GM12878 (cell line): Measurements from ENCODE around the gene SAYSD1. TPM values are rescaled to one million over a fixed set of nuclear protein-coding genes. Genes with fewer than 3 reads are reported as not detected.

Experiments
- CBX5 ChIP-seq: sonication (generic); IDR thresholded peaks from 2 replicates; pipeline ENCODE4 v1.6.1; 2016; ENCODE audit warnings: low read depth, moderate library complexity, mild to moderate bottlenecking, inconsistent platforms
- DPF2 ChIP-seq: fragments of 450-650 bp; IDR thresholded peaks from 2 replicates; pipeline ENCODE4 v1.6.1; 2017; ENCODE audit warnings: mild to moderate bottlenecking
- HDAC2 ChIP-seq: fragments of 200-600 bp; sonication (generic); IDR thresholded peaks from 2 replicates; pipeline ENCODE4 v1.6.1; 2017
- POLR2AphosphoS2 ChIP-seq: IDR thresholded peaks from 2 replicates; pipeline ENCODE4 v1.6.1; 2011; ENCODE audit warnings: low read depth, mild to moderate bottlenecking, low read length, improper control_type of control experiment, moderate library complexity
- POU2F2 ChIP-seq: IDR thresholded peaks from 3 replicates; pipeline ENCODE4 v1.6.1; 2011; ENCODE audit warnings: low read depth, mild to moderate bottlenecking, low read length, borderline replicate concordance
- RB1 ChIP-seq: fragments of 450-650 bp; formaldehyde crosslinking; IDR thresholded peaks from 2 replicates; pipeline ENCODE4 v1.6.1; 2017; ENCODE audit warnings: mild to moderate bottlenecking, borderline replicate concordance
- WRNIP1 ChIP-seq: IDR thresholded peaks from 2 replicates; pipeline ENCODE4 v1.6.1; 2011; ENCODE audit warnings: low read depth, low read length, improper control_type of control experiment, borderline replicate concordance
- polyA plus RNA-seq, 11 experiments: library from polyadenylated mRNA; depleted of rRNA in 4 of 11; unstranded in 6 of 11; stranded (reverse) in 5 of 11; fragments of >200 nt; fragmentation: Nextera tagmentation in 4 of 11; fragmentation: Illumina TruSeq in 1 of 11; extraction: Ambion mirVana in 4 of 11; extraction: Trizol in 1 of 11; gene quantifications; 1 replicate in 1 of 11; 2 replicates in 10 of 11; pipeline versions ENCODE4 v1.2.1 to v1.2.3, GENCODE V29; 2011 to 2016; ENCODE audit warnings: inconsistent platforms in 2 of 11, missing spikeins in 2 of 11, low read depth in 1 of 11
- total RNA-seq, 4 experiments: library from RNA; depleted of rRNA in 3 of 4; stranded (reverse); fragments of >200 nt in 3 of 4; fragmentation: Illumina TruSeq in 1 of 4; extraction: Trizol in 1 of 4; gene quantifications; 2 replicates each; pipeline versions ENCODE4 v1.2.1 to v1.2.3, GENCODE V29; 2013 to 2021
- TF ChIP-seq, protein P1 (sequence below): IDR thresholded peaks from 2 replicates; pipeline ENCODE4 v1.6.1; 2012; ENCODE audit warnings: mild to moderate bottlenecking, low read depth, low read length
- TF ChIP-seq, protein P2 (sequence below): fragments of 450-650 bp; IDR thresholded peaks from 2 replicates; pipeline ENCODE4 v1.6.1; 2016; ENCODE audit warnings: mild to moderate bottlenecking
- TF ChIP-seq, protein P3 (sequence below): IDR thresholded peaks from 2 replicates; pipeline ENCODE4 v1.6.1; 2012; ENCODE audit warnings: low read depth, low read length, improper control_type of control experiment

SAYSD1 gene
- total and polyA plus RNA-seq, 10 of the 15 experiments (the other 5 are each of a cell fraction or from before 2014, with no cell fraction given) = 1.5 to 7.3 (median 6.4) TPM

DNA sequence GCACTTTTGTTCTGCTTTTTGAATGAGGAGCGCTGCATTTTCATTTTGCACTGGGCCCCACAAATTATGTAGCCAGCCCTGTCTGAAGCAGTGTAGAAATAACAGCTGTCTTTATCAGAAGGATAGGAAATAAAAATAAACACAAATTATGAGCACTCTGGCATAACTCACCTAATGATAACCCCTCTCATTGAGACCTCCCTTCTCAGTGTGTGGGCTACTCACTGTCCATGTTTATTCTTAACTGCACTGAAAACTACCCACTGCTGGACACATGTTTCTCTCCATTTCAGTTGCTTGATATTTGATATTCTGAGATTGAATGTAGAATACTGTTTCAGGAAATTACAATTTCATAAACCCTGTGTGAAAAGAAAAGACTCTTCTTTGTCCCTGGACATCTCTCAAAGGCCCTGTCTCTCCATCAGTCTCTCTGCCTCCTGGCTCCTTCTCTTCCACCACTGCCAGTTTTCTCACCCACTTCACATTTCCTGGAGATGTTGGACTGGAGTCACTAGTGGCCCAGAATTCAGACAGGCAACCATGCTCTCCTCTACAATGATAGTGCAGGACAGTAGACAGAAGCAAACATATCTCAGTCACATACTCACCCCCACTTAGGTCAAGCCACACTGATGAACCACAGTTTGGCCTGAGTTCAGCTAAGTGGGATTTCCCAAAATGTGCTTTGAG, 29.6 kb upstream of the SAYSD1 start (continued):
- TF ChIP-seq POLR2AphosphoS2 (no peak), CBX5 (no peak), DPF2 (no peak), HDAC2 (no peak), POU2F2 (no peak), WRNIP1 (no peak), RB1 (no peak)
- TF ChIP-seq, protein P1, sequence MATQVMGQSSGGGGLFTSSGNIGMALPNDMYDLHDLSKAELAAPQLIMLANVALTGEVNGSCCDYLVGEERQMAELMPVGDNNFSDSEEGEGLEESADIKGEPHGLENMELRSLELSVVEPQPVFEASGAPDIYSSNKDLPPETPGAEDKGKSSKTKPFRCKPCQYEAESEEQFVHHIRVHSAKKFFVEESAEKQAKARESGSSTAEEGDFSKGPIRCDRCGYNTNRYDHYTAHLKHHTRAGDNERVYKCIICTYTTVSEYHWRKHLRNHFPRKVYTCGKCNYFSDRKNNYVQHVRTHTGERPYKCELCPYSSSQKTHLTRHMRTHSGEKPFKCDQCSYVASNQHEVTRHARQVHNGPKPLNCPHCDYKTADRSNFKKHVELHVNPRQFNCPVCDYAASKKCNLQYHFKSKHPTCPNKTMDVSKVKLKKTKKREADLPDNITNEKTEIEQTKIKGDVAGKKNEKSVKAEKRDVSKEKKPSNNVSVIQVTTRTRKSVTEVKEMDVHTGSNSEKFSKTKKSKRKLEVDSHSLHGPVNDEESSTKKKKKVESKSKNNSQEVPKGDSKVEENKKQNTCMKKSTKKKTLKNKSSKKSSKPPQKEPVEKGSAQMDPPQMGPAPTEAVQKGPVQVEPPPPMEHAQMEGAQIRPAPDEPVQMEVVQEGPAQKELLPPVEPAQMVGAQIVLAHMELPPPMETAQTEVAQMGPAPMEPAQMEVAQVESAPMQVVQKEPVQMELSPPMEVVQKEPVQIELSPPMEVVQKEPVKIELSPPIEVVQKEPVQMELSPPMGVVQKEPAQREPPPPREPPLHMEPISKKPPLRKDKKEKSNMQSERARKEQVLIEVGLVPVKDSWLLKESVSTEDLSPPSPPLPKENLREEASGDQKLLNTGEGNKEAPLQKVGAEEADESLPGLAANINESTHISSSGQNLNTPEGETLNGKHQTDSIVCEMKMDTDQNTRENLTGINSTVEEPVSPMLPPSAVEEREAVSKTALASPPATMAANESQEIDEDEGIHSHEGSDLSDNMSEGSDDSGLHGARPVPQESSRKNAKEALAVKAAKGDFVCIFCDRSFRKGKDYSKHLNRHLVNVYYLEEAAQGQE = no peak
- TF ChIP-seq, protein P2, sequence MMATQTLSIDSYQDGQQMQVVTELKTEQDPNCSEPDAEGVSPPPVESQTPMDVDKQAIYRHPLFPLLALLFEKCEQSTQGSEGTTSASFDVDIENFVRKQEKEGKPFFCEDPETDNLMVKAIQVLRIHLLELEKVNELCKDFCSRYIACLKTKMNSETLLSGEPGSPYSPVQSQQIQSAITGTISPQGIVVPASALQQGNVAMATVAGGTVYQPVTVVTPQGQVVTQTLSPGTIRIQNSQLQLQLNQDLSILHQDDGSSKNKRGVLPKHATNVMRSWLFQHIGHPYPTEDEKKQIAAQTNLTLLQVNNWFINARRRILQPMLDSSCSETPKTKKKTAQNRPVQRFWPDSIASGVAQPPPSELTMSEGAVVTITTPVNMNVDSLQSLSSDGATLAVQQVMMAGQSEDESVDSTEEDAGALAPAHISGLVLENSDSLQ = no peak
- TF ChIP-seq, protein P3, sequence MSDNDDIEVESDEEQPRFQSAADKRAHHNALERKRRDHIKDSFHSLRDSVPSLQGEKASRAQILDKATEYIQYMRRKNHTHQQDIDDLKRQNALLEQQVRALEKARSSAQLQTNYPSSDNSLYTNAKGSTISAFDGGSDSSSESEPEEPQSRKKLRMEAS = no peak
